SK-N-SH treated with all-trans-retinoic acid at 6 μM for 48 hours (cell line): ENCODE measurements around the gene PACSIN3.
"Not testable (repeated sequence)": the region's sequence is repeated elsewhere in the genome, so short reads cannot be mapped to it uniquely, and the experiment has no call there.

ENCODE experiments used
- ATAC-seq: fragments of 200-7000 bp; cut with Tn5 transposase; 3 replicates; pipeline ENCODE4 v1.9.1; 2020; ENCODE audit warnings: mild to moderate bottlenecking, moderate library complexity
- ARNTL ChIP-seq: fragments of 450-650 bp; formaldehyde crosslinking; IDR thresholded peaks from 2 replicates; pipeline ENCODE4 v1.5.0; 2020; ENCODE audit warnings: low read depth, mild to moderate bottlenecking, moderate library complexity, borderline replicate concordance
- BACH2 ChIP-seq: fragments of 250-450 bp; sonication (Bioruptor Pico); IDR thresholded peaks from 2 replicates; pipeline ENCODE4 v1.9.0; 2021; ENCODE audit warnings: mild to moderate bottlenecking, borderline replicate concordance
- CSDC2 ChIP-seq: fragments of 250-450 bp; sonication (Bioruptor Pico); IDR thresholded peaks from 2 replicates; pipeline ENCODE4 v1.5.0; 2020; ENCODE audit warnings: mild to moderate bottlenecking, moderate library complexity
- ESRRG ChIP-seq: fragments of 250-450 bp; sonication (Bioruptor Pico); IDR thresholded peaks from 2 replicates; pipeline ENCODE4 v1.6.1; 2021; ENCODE audit warnings: mild to moderate bottlenecking
- ISL1 ChIP-seq: fragments of 250-450 bp; sonication (Bioruptor Pico); IDR thresholded peaks from 2 replicates; pipeline ENCODE4 v2.1.2; 2022; ENCODE audit warnings: mild to moderate bottlenecking, moderate library complexity
- PPARA ChIP-seq: fragments of 250-450 bp; sonication (Bioruptor Pico); IDR thresholded peaks from 2 replicates; pipeline ENCODE4 v1.5.0; 2020; ENCODE audit warnings: mild to moderate bottlenecking, borderline replicate concordance
- RARB ChIP-seq: fragments of 250-450 bp; sonication (Bioruptor Pico); IDR thresholded peaks from 2 replicates; pipeline ENCODE4 v1.8.0; 2021; ENCODE audit warnings: mild to moderate bottlenecking, moderate library complexity
- SNAI2 ChIP-seq: fragments of 250-450 bp; sonication (Bioruptor Pico); IDR thresholded peaks from 2 replicates; pipeline ENCODE4 v1.5.0; 2020; ENCODE audit warnings: mild to moderate bottlenecking, moderate library complexity
- TCF4 ChIP-seq: fragments of 250-450 bp; sonication (Bioruptor Pico); IDR thresholded peaks from 2 replicates; pipeline ENCODE4 v1.8.0; 2021; ENCODE audit warnings: mild to moderate bottlenecking, moderate library complexity, borderline replicate concordance
- TOX ChIP-seq: fragments of 250-450 bp; sonication (Bioruptor Pico); IDR thresholded peaks from 2 replicates; pipeline ENCODE4 v1.8.0; 2021; ENCODE audit warnings: mild to moderate bottlenecking, moderate library complexity, borderline replicate concordance
- ZFP3 ChIP-seq: fragments of 250-450 bp; sonication (Bioruptor Pico); IDR thresholded peaks from 2 replicates; pipeline ENCODE4 v1.5.0; 2020; ENCODE audit warnings: mild to moderate bottlenecking, moderate library complexity
- ZFP30 ChIP-seq: fragments of 450-650 bp; formaldehyde crosslinking; IDR thresholded peaks from 2 replicates; pipeline ENCODE4 v1.5.0; 2022; ENCODE audit warnings: mild to moderate bottlenecking, moderate library complexity
- ZNF70 ChIP-seq: fragments of 450-650 bp; formaldehyde crosslinking; IDR thresholded peaks from 2 replicates; pipeline ENCODE4 v1.5.0; 2020; ENCODE audit warnings: mild to moderate bottlenecking, moderate library complexity
- ZNF8 ChIP-seq: fragments of 450-650 bp; formaldehyde crosslinking; IDR thresholded peaks from 2 replicates; pipeline ENCODE4 v1.5.0; 2020; ENCODE audit warnings: mild to moderate bottlenecking, moderate library complexity
- TF ChIP-seq, protein P1 (sequence below): fragments of 250-450 bp; sonication (Bioruptor Pico); IDR thresholded peaks from 2 replicates; pipeline ENCODE4 v1.5.1; 2020; ENCODE audit warnings: low read depth, mild to moderate bottlenecking, moderate library complexity
- TF ChIP-seq, protein P2 (sequence below): fragments of 250-450 bp; sonication (Bioruptor Pico); IDR thresholded peaks from 2 replicates; pipeline ENCODE4 v1.8.0; 2021; ENCODE audit warnings: low read depth, mild to moderate bottlenecking, moderate library complexity, borderline replicate concordance
- TF ChIP-seq, protein P3 (sequence below): fragments of 250-450 bp; sonication (Bioruptor Pico); IDR thresholded peaks from 2 replicates; pipeline ENCODE4 v1.5.0; 2020; ENCODE audit warnings: mild to moderate bottlenecking, moderate library complexity
- TF ChIP-seq, protein P4 (sequence below): fragments of 250-450 bp; sonication (Bioruptor Pico); IDR thresholded peaks from 2 replicates; pipeline ENCODE4 v1.5.1; 2021; ENCODE audit warnings: mild to moderate bottlenecking, moderate library complexity

PACSIN3 gene

DNA sequence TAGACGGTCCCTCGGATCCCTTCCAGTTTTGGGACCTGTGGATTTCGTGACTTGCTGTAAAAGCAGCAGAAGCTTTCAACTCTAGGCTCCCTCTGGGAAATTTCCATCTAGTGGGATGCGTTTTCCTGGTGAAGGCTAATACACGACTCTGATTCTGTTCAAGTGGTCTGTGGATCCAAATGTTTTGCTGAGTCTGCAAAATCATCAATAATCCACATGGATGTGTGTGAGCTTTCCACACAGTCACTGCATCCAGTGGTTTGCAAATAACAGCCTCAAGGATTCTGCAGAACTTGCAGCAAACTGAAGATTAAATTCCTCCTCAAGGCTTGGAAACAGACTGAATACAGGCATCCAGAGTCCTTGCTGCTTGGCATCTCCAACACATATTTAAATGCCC lies 16.3 kb upstream of the PACSIN3 start:
- no peak for ATAC-seq
- TF ChIP-seq, protein P1, sequence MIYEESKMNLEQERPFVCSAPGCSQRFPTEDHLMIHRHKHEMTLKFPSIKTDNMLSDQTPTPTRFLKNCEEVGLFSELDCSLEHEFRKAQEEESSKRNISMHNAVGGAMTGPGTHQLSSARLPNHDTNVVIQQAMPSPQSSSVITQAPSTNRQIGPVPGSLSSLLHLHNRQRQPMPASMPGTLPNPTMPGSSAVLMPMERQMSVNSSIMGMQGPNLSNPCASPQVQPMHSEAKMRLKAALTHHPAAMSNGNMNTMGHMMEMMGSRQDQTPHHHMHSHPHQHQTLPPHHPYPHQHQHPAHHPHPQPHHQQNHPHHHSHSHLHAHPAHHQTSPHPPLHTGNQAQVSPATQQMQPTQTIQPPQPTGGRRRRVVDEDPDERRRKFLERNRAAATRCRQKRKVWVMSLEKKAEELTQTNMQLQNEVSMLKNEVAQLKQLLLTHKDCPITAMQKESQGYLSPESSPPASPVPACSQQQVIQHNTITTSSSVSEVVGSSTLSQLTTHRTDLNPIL (CRISPR knock-in tag), result no peak
- no peak for TF ChIP-seq RARB (CRISPR knock-in tag)
- no peak for TF ChIP-seq CSDC2 (CRISPR knock-in tag)
- no peak for TF ChIP-seq PPARA (CRISPR knock-in tag)
- TF ChIP-seq ZFP3 (CRISPR knock-in tag), result no peak
- no peak for TF ChIP-seq ZNF70 (CRISPR knock-in tag)
- TF ChIP-seq, protein P2, sequence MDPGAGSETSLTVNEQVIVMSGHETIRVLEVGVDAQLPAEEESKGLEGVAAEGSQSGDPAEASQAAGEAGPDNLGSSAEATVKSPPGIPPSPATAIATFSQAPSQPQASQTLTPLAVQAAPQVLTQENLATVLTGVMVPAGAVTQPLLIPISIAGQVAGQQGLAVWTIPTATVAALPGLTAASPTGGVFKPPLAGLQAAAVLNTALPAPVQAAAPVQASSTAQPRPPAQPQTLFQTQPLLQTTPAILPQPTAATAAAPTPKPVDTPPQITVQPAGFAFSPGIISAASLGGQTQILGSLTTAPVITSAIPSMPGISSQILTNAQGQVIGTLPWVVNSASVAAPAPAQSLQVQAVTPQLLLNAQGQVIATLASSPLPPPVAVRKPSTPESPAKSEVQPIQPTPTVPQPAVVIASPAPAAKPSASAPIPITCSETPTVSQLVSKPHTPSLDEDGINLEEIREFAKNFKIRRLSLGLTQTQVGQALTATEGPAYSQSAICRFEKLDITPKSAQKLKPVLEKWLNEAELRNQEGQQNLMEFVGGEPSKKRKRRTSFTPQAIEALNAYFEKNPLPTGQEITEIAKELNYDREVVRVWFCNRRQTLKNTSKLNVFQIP (CRISPR knock-in tag), result no peak
- TF ChIP-seq TCF4 (CRISPR knock-in tag), result no peak
- TF ChIP-seq TOX, result no peak
- TF ChIP-seq ZNF8 (CRISPR knock-in tag), result no peak

DNA sequence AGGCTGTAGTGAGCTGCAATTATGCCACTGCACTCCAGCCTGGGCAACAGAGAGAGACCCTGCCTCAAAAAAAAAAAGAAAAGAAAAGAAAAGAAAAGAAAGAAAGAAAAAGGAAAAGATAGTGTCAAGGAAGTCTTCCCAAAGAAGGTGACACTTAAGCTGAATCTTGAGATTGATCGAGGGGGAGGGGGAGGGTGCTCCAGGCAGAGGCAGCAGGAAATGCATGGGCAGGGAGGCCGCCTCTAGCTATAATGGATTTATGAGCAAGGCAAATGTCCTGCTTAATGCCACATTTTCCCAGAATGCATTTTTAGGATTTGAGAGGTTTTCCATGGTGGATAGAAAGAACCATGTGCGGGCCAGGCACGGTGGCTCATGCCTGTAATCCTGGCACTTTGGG lies 14.8 kb upstream of the PACSIN3 start:
- TF ChIP-seq ARNTL (CRISPR knock-in tag) (no peak), BACH2 (CRISPR knock-in tag) (no peak), ESRRG (CRISPR knock-in tag) (no peak), ZFP3 (CRISPR knock-in tag) (no peak), ZNF8 (CRISPR knock-in tag) (no peak), SNAI2 (no peak), CSDC2 (CRISPR knock-in tag) (no peak), ZFP30 (CRISPR knock-in tag) (no peak)
- TF ChIP-seq, protein P3, sequence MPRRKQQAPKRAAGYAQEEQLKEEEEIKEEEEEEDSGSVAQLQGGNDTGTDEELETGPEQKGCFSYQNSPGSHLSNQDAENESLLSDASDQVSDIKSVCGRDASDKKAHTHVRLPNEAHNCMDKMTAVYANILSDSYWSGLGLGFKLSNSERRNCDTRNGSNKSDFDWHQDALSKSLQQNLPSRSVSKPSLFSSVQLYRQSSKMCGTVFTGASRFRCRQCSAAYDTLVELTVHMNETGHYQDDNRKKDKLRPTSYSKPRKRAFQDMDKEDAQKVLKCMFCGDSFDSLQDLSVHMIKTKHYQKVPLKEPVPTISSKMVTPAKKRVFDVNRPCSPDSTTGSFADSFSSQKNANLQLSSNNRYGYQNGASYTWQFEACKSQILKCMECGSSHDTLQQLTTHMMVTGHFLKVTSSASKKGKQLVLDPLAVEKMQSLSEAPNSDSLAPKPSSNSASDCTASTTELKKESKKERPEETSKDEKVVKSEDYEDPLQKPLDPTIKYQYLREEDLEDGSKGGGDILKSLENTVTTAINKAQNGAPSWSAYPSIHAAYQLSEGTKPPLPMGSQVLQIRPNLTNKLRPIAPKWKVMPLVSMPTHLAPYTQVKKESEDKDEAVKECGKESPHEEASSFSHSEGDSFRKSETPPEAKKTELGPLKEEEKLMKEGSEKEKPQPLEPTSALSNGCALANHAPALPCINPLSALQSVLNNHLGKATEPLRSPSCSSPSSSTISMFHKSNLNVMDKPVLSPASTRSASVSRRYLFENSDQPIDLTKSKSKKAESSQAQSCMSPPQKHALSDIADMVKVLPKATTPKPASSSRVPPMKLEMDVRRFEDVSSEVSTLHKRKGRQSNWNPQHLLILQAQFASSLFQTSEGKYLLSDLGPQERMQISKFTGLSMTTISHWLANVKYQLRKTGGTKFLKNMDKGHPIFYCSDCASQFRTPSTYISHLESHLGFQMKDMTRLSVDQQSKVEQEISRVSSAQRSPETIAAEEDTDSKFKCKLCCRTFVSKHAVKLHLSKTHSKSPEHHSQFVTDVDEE (CRISPR knock-in tag), result no peak
- TF ChIP-seq, protein P2 (CRISPR knock-in tag), result no peak
- TF ChIP-seq, protein P4, sequence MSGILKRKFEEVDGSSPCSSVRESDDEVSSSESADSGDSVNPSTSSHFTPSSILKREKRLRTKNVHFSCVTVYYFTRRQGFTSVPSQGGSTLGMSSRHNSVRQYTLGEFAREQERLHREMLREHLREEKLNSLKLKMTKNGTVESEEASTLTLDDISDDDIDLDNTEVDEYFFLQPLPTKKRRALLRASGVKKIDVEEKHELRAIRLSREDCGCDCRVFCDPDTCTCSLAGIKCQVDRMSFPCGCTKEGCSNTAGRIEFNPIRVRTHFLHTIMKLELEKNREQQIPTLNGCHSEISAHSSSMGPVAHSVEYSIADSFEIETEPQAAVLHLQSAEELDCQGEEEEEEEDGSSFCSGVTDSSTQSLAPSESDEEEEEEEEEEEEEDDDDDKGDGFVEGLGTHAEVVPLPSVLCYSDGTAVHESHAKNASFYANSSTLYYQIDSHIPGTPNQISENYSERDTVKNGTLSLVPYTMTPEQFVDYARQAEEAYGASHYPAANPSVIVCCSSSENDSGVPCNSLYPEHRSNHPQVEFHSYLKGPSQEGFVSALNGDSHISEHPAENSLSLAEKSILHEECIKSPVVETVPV (CRISPR knock-in tag), result no peak
- TF ChIP-seq, all 23 proteins: peak for 0
- no peak for ATAC-seq

DNA sequence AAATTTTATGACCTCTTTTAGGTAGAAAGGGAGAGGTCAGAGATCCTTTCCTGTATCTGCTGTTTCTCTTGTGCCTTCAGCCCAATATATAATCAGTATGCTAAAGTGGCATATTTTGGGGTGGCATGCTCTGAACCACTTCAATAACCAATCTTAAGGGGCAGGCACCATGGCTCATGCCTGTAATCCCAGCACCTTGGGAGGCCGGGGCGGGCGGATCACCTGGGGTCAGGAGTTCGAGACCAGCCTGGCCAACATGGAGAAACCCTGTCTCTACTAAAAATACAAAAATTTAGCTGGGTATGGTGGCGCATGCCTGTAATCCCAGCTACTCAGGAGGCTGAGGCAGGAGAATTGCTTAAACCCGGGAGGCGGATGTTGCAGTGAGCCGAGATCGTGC lies 11.9 kb upstream of the PACSIN3 start:
- ATAC-seq, result not testable (repeated sequence)

DNA sequence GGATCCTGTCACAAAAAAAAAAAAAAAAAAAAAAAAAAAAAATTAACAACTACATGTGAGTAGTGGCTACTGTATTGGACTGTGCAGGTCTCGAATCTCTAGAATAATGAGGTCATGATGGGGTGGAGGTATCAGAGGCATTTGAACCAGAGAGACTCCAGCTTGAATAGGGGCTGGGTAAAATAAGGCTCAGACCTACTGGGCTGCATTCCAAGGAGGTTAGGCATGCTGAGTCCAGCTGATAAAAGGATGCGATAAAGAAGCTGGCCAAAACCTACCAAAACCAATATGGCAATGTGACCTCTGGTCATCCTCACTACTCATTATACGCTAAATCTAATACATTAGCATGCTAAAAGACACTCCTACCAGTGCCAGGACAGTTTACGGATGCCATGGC lies 5.9 kb upstream of the PACSIN3 start:
- 0 out of 2 replicates have a peak, but pooled peaks have one; percentile 5 for TF ChIP-seq ISL1 (CRISPR knock-in tag)
- TF ChIP-seq ZNF8 (CRISPR knock-in tag), result no peak
- ATAC-seq, result no peak; the same call in 2 of the 3 replicates

DNA sequence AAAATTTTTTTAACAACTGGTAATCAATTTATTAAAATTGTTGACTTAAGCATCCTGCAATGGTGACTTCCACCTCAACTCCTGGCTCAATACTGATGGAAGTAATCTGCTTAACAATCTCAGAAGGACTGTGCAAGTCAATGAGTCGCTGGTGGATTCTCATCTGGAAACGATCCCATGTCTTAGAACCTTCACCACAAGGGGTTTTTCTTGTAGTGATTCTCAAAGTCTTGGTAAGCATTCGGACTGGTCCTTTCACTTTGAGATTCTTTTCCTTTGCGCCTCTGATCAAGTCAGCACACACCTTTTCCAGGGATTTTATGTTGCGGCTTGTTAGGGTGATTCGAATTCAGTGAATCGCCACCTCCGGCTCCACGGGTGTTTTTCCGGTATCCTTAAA lies 4.9 kb upstream of the PACSIN3 start:
- ATAC-seq, result not testable (repeated sequence)
